H1 (cell line): Measurements from ENCODE around the gene IL18RAP. TPM values are rescaled to one million over a fixed set of nuclear protein-coding genes. Genes with fewer than 3 reads are reported as not detected.

Source experiments
- CTCF ChIA-PET: fragments of 300-600 bp; sonication (Branson Sonifier 250); formaldehyde crosslinking; loops from one replicate; lab custom pipeline; 2021; ENCODE audit not compliant: partially characterized antibody; lab: Charles Lee
- POLR2A ChIA-PET: fragments of 300-600 bp; sonication (Branson Sonifier 250); formaldehyde crosslinking; loops from one replicate; lab custom pipeline; 2021; ENCODE audit warnings: inconsistent platforms; ENCODE audit not compliant: partially characterized antibody; lab: Charles Lee
- DNase-seq, 2 experiments: peaks; one replicate each; pipeline versions ENCODE4 v3.0.0 to v3.0.0-alpha.2; 2010 to 2022; ENCODE audit warnings: low spot score in 2 of 2, low read depth in 1 of 2, mixed read lengths in 1 of 2
- FAIRE-seq: peaks from 2 replicates; lab custom pipeline; 2011; peaks lifted over from hg19 to GRCh38; lab: Jason Lieb, UNC
- H2AFZ ChIP-seq: 2 replicates; pipeline ENCODE4 v1.8.1; 2012; ENCODE audit warnings: low read length, inconsistent platforms
- H2AK5ac ChIP-seq: 2 replicates; pipeline ENCODE4 v1.6.1; 2013; ENCODE audit warnings: low read depth, low read length
- H2BK120ac ChIP-seq: replicated peaks from 2 replicates; pipeline ENCODE3; 2013; ENCODE audit warnings: low read depth, low read length, inconsistent platforms
- H2BK12ac ChIP-seq: 2 replicates; pipeline ENCODE4 v1.6.1; 2013; ENCODE audit warnings: low read depth, low read length
- H2BK15ac ChIP-seq: 2 replicates; pipeline ENCODE4 v1.6.1; 2013; ENCODE audit warnings: low read length
- H2BK20ac ChIP-seq: 2 replicates; pipeline ENCODE4 v1.6.1; 2013; ENCODE audit warnings: low read length
- H2BK5ac ChIP-seq: 2 replicates; pipeline ENCODE4 v1.6.1; 2013; ENCODE audit warnings: low read depth, low read length
- H3K14ac ChIP-seq: 2 replicates; pipeline ENCODE4 v1.6.1; 2013; ENCODE audit warnings: inconsistent platforms; ENCODE audit not compliant: insufficient read length
- H3K18ac ChIP-seq: 2 replicates; pipeline ENCODE4 v1.6.1; 2013; ENCODE audit warnings: low read length; ENCODE audit errors: extremely low read depth
- H3K23ac ChIP-seq: 2 replicates; pipeline ENCODE4 v1.6.1; 2013; ENCODE audit warnings: inconsistent platforms; ENCODE audit not compliant: insufficient read length
- H3K23me2 ChIP-seq: 2 replicates; pipeline ENCODE4 v1.6.1; 2013; ENCODE audit warnings: low read depth, low read length
- H3K27ac ChIP-seq: 2 replicates; pipeline ENCODE4 v1.6.1; 2011; ENCODE audit warnings: low read depth, low read length, inconsistent platforms
- H3K27me3 ChIP-seq, 4 experiments: replicated peaks in 1 of 4; 1 replicate in 1 of 4; 2 replicates in 3 of 4; pipeline versions ENCODE4 v1.6.1 to v1.8.1; 2011 to 2013; ENCODE audit warnings: low read length in 3 of 4, mild to moderate bottlenecking in 3 of 4, inconsistent platforms in 2 of 4, mixed read lengths in 2 of 4, moderate library complexity in 1 of 4; ENCODE audit not compliant: control insufficient read depth in 3 of 4, insufficient read depth in 3 of 4; ENCODE audit errors: extremely low read depth in 1 of 4
- H3K36me3 ChIP-seq, 4 experiments: 2 replicates each; pipeline versions ENCODE4 v1.6.1 to v1.8.1; 2011 to 2013; ENCODE audit warnings: mild to moderate bottlenecking in 4 of 4, low read length in 3 of 4, moderate library complexity in 2 of 4, control low read depth in 1 of 4, inconsistent platforms in 1 of 4; ENCODE audit not compliant: insufficient read depth in 4 of 4, control insufficient read depth in 2 of 4
- H3K4ac ChIP-seq: replicated peaks from 2 replicates; pipeline ENCODE3; 2013; ENCODE audit warnings: low read length, low read depth, mixed read lengths, inconsistent platforms; ENCODE audit not compliant: insufficient read length
- H3K4me1 ChIP-seq, 4 experiments: replicated peaks in 1 of 4; 1 replicate in 1 of 4; 2 replicates in 3 of 4; pipeline versions ENCODE4 v1.6.1 to v1.8.1; 2011 to 2013; ENCODE audit warnings: low read length in 3 of 4, inconsistent platforms in 2 of 4, mixed read lengths in 1 of 4; ENCODE audit not compliant: insufficient read depth in 4 of 4, control insufficient read depth in 3 of 4
- H3K4me2 ChIP-seq, 2 experiments: 2 replicates each; pipeline versions ENCODE4 v1.6.1 to v1.8.1; 2011 to 2013; ENCODE audit warnings: low read depth in 2 of 2, low read length in 2 of 2, control low read depth in 1 of 2, inconsistent platforms in 1 of 2, mild to moderate bottlenecking in 1 of 2; ENCODE audit not compliant: insufficient read depth in 1 of 2
- H3K4me3 ChIP-seq, 4 experiments: fragments of 200-600, 300-600 bp in 1 of 4; sonication (generic), shearing (Covaris generic), sonication (Bioruptor Twin) in 1 of 4; 2 replicates each; pipeline versions ENCODE4 v1.5.1 to v1.8.1; 2011 to 2016; ENCODE audit warnings: low read length in 4 of 4, low read depth in 3 of 4, control low read depth in 2 of 4, inconsistent platforms in 2 of 4, mild to moderate bottlenecking in 2 of 4, mixed read lengths in 1 of 4, moderate library complexity in 1 of 4; ENCODE audit not compliant: insufficient read depth in 2 of 4; ENCODE audit errors: extremely low read depth in 1 of 4
- H3K56ac ChIP-seq: replicated peaks from 2 replicates; pipeline ENCODE3; 2013; ENCODE audit warnings: low read depth, mild to moderate bottlenecking, mixed read lengths, low read length, inconsistent platforms; ENCODE audit not compliant: insufficient read length
- H3K79me1 ChIP-seq: 2 replicates; pipeline ENCODE4 v1.6.1; 2013; ENCODE audit warnings: low read depth, low read length, control low read depth
- H3K79me2 ChIP-seq, 2 experiments: 2 replicates each; pipeline versions ENCODE4 v1.6.1 to v1.8.1; 2012 to 2013; ENCODE audit warnings: low read length in 2 of 2, mild to moderate bottlenecking in 2 of 2, inconsistent platforms in 1 of 2; ENCODE audit not compliant: insufficient read depth in 2 of 2, control insufficient read depth in 1 of 2
- H3K9ac ChIP-seq, 4 experiments: replicated peaks in 1 of 4; 1 replicate in 1 of 4; 2 replicates in 3 of 4; pipeline versions ENCODE4 v1.6.1 to v1.8.1; 2011 to 2013; ENCODE audit warnings: low read depth in 3 of 4, low read length in 3 of 4, control low read depth in 2 of 4, mild to moderate bottlenecking in 2 of 4, moderate library complexity in 2 of 4, inconsistent platforms in 1 of 4; ENCODE audit errors: extremely low read depth in 1 of 4
- H3K9me3 ChIP-seq, 2 experiments: 2 replicates each; pipeline versions ENCODE4 v1.6.1 to v1.8.1; 2012 to 2013; ENCODE audit warnings: mild to moderate bottlenecking in 2 of 2, moderate library complexity in 2 of 2, control low read depth in 1 of 2, inconsistent platforms in 1 of 2, low read depth in 1 of 2, low read length in 1 of 2, mixed read lengths in 1 of 2; ENCODE audit not compliant: insufficient read depth in 2 of 2
- H4K20me1 ChIP-seq, 2 experiments: replicated peaks in 1 of 2; 2 replicates each; pipeline versions ENCODE3 to v1.8.1; 2011 to 2013; ENCODE audit warnings: inconsistent platforms in 2 of 2, low read length in 2 of 2, mild to moderate bottlenecking in 1 of 2; ENCODE audit not compliant: insufficient read depth in 2 of 2, control insufficient read depth in 1 of 2
- H4K5ac ChIP-seq: 2 replicates; pipeline ENCODE4 v1.6.1; 2013; ENCODE audit warnings: low read length, low read depth, mixed read lengths, inconsistent platforms; ENCODE audit not compliant: insufficient read length
- H4K8ac ChIP-seq: 2 replicates; pipeline ENCODE4 v1.8.0; 2013; ENCODE audit warnings: mild to moderate bottlenecking, moderate library complexity, low read length, inconsistent platforms; ENCODE audit not compliant: insufficient read depth; ENCODE audit errors: extremely low read depth
- H4K91ac ChIP-seq: replicated peaks from 2 replicates; pipeline ENCODE3; 2013; ENCODE audit warnings: low read length, mixed read lengths, inconsistent platforms; ENCODE audit not compliant: insufficient read length
- CTCF ChIP-seq, 3 experiments: IDR thresholded peaks; 1 replicate in 2 of 3; 2 replicates in 1 of 3; pipeline versions ENCODE4 v1.5.1 to v1.6.1; 2011; ENCODE audit warnings: low read length in 3 of 3, mild to moderate bottlenecking in 3 of 3, inconsistent platforms in 2 of 3, low read depth in 1 of 3, moderate library complexity in 1 of 3; ENCODE audit not compliant: insufficient read depth in 1 of 3; ENCODE audit errors: control extremely low read depth in 1 of 3
- GABPA ChIP-seq: IDR thresholded peaks from 2 replicates; pipeline ENCODE4 v1.6.1; 2011; ENCODE audit warnings: mild to moderate bottlenecking, low read length, moderate library complexity, borderline replicate concordance; ENCODE audit not compliant: insufficient read depth
- JUND ChIP-seq: IDR thresholded peaks from 2 replicates; pipeline ENCODE4 v1.6.1; 2011; ENCODE audit warnings: mild to moderate bottlenecking, improper control_type of control experiment, low read length
- RAD21 ChIP-seq, 2 experiments: IDR thresholded peaks in 1 of 2; conservative IDR thresholded peaks in 1 of 2; 2 replicates each; pipeline ENCODE4 v1.6.1; 2011; ENCODE audit warnings: low read depth in 2 of 2, low read length in 2 of 2, improper control_type of control experiment in 1 of 2, inconsistent platforms in 1 of 2, mild to moderate bottlenecking in 1 of 2, moderate library complexity in 1 of 2
- TBP ChIP-seq: IDR thresholded peaks from 2 replicates; pipeline ENCODE4 v1.6.1; 2011; ENCODE audit warnings: low read depth, low read length, improper control_type of control experiment
- WGBS, 2 experiments: shearing (Covaris generic) in 1 of 2; methylation state at CpG; one replicate each; pipeline versions ENCODE4 v1.1.6 to v1.1.7; 2013 to 2015; ENCODE audit warnings: low lambda C conversion rate in 2 of 2, mixed read lengths in 2 of 2, inconsistent platforms in 1 of 2, low coverage in 1 of 2, missing lambda C conversion rate in 1 of 2; ENCODE audit not compliant: insufficient replicate concordance in 2 of 2, insufficient coverage in 1 of 2, insufficient read length in 1 of 2; ENCODE audit errors: extremely low coverage in 1 of 2, missing lambda C conversion rate in 1 of 2; 5-methylcytosine and 5-hydroxymethylcytosine counted together
- polyA plus RNA-seq, 7 experiments: library from polyadenylated mRNA; depleted of rRNA in 3 of 7; stranded (reverse) in 5 of 7; unstranded in 2 of 7; fragments of >200 nt in 5 of 7; fragments of 200-250 nt in 2 of 7; gene quantifications; 1 replicate in 5 of 7; 2 replicates in 1 of 7; 4 replicates in 1 of 7; pipeline versions ENCODE4 v1.2.1 to v1.2.3, GENCODE V29; 2011 to 2013; ENCODE audit warnings: missing spikeins in 2 of 7, mixed read lengths in 2 of 7
- total RNA-seq: library from RNA; stranded (reverse); fragmentation: NEBNext Ultra II Directional; extraction: Animal tissue kit (Norgen Biotek cat#: 25700); gene quantifications from 2 replicates; pipeline ENCODE4 v1.2.1, GENCODE V29; 2021

The IL18RAP gene
- total and polyA plus RNA-seq, 2 of the 8 experiments (the other 6 are each of a cell fraction or from before 2014, with no cell fraction given) = not detected

DNA sequence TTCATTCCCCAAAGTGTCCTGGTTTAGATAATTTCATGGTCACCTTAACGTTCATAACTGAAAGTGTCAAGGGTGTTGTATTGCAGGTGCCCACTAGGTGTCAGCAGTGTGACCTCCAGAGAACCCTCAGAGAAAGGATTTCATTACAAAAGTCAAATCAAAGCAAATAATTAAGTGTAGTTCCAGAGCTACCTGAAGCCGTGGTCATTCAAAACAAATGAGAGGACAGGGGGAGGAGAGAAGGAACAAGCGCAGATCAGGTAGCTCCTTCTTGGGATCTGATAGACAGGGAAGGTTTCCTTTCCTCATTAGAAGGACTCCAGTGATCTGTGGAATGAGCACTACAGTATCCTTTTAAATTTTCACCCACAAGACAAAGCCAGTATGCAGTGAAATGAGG lies 50.1 kb downstream of the IL18RAP start, which contains the start of gene SLC9A4:
SLC9A4 (plus strand) TSS at position 207 of the 400 bp plus-strand sequence. CDS start 534 bp downstream, outside the sequence.
- Histone ChIP-seq H3K79me1 (no peaks in the 10 kb centered on the region), H3K27ac (no peak within 1 kb of the TSS), H3K56ac (no peak within 1 kb of the TSS), H2BK15ac (no peak within 1 kb of the TSS), H3K14ac (no peak within 1 kb of the TSS), H3K4ac (no peak within 1 kb of the TSS), H3K18ac (no peak within 1 kb of the TSS), H2AFZ (peak within 1 kb of the TSS; percentile 98), H3K9me3 (no peaks in the 10 kb centered on the region), H3K23ac (no peak within 1 kb of the TSS), H3K79me2 (no peaks in the 10 kb centered on the region), H4K20me1 (no peaks in the 10 kb centered on the region), H2AK5ac (no peak within 1 kb of the TSS), H2BK20ac (no peak within 1 kb of the TSS), H4K8ac (no peak within 1 kb of the TSS), H3K4me1 (no peaks in the 10 kb centered on the region), H3K9ac (no peak within 1 kb of the TSS), H3K4me2 (no peak within 1 kb of the TSS), H2BK5ac (no peak within 1 kb of the TSS), H2BK120ac (no peak within 1 kb of the TSS), H3K23me2 (no peaks in the 10 kb centered on the region; the same call in 1 of the 2 replicates), H2BK12ac (no peak within 1 kb of the TSS), H3K4me3 (no peak within 1 kb of the TSS), H3K36me3 (no peaks in the 10 kb centered on the region), H3K27me3 (no peaks in the 10 kb centered on the region), H4K5ac (no peak within 1 kb of the TSS), H4K91ac (no peak within 1 kb of the TSS)
- 15% methylated on average over 3 of the region's 3 CpGs; no CpG with 5 or more reads in 1 of the 2 experiments for WGBS, 2 experiments
- DNase-seq (peak in 1 of 2 experiments; percentile 70), FAIRE-seq (peak; percentile 97)
- POLR2A ChIA-PET = no interaction called here
- CTCF ChIA-PET = interaction anchor here (0.6 to 6.6 kb wide), 47 partner anchors 7 to 436 kb away, joined by 3 to 57 read pairs (median 5); no protein-coding TSS in a partner anchor
- peak; percentile 8 to 76 (median 57) for TF ChIP-seq CTCF (IDR thresholded peaks at IDR 0.05; ENCODE audit: control extremely low read depth in 1 of 3, insufficient read depth in 1 of 3, low read depth in 1 of 3, low read length in 3 of 3)
- TF ChIP-seq JUND = no peak
- no peak for TF ChIP-seq GABPA
- TF ChIP-seq RAD21 (IDR thresholded peaks at IDR 0.05 in 1 of 2, conservative IDR thresholded peaks at IDR 0.05 in 1 of 2; ENCODE audit: low read depth in 2 of 2, low read length in 2 of 2) = peak; percentile 69 to 73
- no peak for TF ChIP-seq TBP
